GM18517 (cell line): ENCODE data around the gene LMBRD2.
"Not testable (repeated sequence)": the region's sequence is repeated elsewhere in the genome, so short reads cannot be mapped to it uniquely, and the experiment has no call there.

Experiments
- ATAC-seq: cut with Tn5 transposase; IDR thresholded peaks from one replicate; pipeline ENCODE4 v1.9.1; 2021; ENCODE audit warnings: mild to moderate bottlenecking, moderate library complexity; ENCODE audit not compliant: unreplicated experiment

Gene LMBRD2

GRCh38 chr5:36162810-36163486 lies 11.3 kb upstream of the LMBRD2 start:
- ATAC-seq: no peak

- ATAC-seq: no peak
These were observed 9.7 kb upstream of the LMBRD2 start for GRCh38 chr5:36161361-36161760.

GRCh38 chr5:36160617-36161016 lies 8.9 kb upstream of the LMBRD2 start:
- no peak for ATAC-seq

GRCh38 chr5:36158144-36158543 lies 6.5 kb upstream of the LMBRD2 start:
- ATAC-seq: no peak

DNA sequence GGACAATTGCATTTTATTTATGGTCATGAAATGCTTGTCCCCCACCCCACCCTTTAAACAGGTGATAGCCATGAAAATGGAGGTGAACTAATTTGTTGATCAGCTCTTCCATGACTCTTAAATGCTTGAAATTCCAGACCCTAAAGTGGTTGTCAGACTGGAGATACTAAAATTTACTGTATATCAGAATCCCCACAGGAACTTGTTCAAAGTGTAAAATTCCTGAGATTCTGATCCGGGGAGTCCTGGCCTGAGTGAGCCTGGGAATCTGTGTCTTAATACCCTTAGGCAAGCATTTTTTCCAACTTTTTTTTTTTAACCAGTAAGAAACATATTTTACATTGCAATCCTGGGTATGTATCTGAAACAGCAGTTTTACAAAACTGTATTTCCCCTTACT lies 4.9 kb upstream of the LMBRD2 start:
- no peak for ATAC-seq

DNA sequence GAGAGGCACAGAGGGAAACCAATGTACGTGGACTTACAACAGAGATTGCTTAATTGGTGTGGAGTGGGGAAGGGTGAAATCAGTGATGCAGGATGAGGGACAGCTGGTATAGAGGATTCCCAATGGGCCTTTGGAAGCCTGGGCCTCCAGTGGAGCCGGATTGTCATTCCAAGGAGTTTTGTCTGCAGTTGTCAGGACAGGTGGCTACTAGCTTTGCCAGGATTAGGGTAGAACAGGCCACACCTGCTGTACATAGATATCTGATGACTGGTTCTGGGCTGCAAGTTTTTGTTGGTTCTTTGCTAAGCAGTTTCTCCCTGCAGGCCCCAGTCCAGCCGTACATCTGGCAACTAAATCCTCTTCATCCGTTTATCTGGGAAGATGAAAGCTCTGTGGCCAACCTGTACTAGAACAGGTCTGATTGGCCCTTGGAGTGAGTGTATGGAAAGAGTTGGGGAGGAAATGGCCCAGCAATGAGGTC lies 4.5 kb upstream of the LMBRD2 start:
- no peak for ATAC-seq

- no peak for ATAC-seq
These were observed 3.6 kb upstream of the LMBRD2 start for GRCh38 chr5:36155291-36155690.

DNA sequence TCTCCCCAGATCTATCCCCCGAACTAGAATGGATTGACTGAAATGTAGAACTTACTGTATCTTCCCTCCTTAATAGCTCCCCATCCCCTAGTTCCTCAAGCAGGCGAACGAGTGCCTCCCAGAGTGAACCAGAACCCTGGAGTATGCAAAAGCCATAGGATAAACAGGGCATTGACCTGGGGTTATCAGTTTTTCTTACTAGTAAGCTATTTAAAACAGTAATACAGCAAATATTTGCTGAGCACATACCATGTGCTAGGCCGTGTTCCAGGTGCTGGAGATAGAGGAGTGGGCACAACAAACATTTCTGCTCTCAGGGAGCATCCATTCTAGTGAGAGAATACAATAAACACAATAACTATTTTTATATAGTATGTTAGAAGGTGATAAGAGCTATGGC lies 2.0 kb upstream of the LMBRD2 start:
- no peak for ATAC-seq

DNA sequence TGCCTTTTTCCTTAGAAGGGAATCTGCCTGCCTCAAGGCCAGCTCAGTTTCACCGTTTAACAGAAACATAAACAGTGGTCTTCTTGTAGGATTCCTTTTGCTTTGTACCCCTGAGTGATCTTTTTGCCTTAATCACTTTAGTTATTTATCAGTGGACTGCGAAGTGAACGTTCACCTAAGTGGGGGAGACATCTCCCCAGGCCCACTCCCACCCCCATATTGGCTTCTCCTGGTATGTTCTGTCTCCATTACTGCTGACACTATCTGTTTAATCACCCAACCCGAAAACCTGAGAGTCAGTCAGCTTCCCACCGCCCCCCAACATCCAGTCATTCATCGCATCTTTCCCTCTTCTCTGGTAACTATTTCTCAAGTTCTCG lies 1.6 kb upstream of the LMBRD2 start:
- ATAC-seq: no peak

DNA sequence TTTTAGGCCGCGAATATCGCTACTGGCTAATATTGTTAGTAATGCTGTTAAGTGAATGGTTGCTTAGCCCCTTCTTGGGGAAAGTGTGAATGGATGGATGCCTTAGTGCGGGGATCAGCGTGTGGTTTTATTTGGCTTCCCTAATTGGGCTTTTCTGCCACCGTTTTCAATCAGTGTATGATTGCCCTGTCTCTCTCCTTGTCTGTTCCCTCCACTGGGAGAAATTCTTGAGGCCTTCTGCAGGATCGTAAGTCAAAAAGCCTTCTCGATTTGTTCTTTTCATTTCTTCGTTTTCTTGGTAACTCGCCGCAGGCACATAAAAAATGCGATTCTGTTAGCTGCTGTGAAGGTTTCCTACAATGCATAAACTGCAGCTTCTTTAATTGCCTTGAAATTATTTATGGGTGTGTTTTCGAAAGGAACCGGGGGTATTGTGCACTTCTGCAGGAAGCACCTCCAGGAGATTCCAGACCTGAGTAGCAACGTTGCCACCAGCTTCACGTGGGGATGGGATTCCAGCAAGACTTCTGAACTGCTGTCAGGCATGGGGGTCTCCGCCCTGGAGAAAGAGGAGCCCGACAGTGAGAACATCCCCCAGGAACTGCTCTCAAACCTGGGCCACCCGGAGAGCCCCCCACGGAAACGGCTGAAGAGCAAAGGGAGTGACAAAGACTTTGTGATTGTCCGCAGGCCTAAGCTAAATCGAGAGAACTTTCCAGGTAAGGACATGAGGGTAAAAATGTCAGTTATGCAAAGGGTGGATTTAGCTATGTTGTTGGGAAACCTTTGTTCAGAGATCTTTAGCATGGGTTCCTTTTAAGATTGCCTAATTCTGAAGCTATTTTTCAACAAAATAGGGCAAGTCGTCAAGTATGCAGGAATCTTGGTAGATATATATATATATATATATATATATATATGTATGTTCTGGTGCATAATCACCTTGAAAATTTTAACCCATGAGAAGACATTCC lies 924 bp upstream of the LMBRD2 start:
- no peak for ATAC-seq

DNA sequence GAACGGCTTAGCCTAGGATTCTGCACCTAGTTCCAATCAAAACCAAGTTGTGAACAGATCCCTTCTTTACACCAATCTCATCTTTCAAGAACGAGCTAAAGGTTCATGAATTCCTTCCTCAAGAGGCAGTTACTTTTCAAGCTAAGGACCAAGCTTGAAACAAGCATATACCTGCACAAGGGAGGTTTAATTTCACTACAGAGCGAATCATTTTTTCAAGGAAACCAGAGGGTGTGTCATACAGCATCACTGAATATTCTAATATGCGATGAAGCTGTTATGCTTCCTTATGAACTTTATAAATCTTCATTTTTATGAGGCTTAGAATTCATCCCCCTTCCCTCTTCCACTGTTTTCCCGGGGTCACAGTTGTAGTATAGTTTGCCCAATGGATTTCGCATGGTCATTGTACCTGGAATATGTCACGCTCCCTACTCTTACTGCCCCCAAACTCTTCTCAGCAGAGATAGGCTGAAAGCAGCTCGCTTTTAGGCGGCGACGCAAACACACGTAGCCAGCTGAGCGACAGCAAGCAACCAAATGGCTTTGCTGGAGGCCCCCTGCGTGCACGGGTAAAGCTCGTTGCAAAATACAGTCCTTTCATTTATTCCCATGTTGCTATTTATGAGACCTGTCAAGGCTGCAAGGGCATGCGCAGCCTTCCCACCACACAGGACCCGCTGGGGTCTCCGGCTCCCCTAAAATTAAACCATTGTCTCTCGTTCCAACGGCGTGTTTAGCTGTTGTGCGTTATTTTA lies 832 bp downstream of the LMBRD2 start:
- no peak for ATAC-seq

DNA sequence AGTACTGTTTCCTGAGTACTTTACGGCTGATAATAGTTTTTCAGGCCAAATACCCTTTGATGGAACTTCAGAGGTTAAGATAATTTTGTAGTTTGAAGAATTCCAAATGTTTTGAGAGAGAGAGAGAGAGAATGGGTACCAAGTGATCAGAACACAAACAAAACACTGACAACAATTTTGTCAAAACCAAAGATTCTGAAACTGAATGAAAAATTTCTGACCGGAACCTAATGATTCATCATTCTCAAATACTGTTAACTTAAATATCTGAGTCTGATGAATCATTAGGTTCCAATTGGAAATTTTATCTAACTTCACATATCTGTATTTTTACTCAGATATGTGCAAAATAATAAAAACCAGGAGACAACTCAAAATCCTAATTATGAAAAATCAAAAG lies 4.0 kb downstream of the LMBRD2 start:
- no peak for ATAC-seq

DNA sequence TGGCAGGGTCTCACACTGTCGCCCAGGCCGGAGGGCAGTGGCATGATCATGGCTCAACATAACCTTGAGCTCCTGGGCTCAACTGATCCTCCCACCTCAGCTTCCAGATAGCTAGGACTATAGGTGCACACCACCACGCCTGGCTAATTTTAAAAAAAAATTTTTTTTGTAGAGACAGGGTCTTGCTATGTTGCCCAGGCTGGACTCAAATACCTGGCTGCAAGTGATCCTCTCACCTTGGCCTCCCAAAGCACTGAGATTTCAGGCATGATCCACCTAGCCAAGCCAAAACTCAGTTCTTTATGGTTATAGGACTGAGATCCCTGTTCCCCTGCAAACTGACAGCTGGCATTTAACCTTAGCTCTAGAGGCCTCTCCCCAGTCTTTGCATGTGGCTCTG lies 5.3 kb downstream of the LMBRD2 start:
- no peak for ATAC-seq

DNA sequence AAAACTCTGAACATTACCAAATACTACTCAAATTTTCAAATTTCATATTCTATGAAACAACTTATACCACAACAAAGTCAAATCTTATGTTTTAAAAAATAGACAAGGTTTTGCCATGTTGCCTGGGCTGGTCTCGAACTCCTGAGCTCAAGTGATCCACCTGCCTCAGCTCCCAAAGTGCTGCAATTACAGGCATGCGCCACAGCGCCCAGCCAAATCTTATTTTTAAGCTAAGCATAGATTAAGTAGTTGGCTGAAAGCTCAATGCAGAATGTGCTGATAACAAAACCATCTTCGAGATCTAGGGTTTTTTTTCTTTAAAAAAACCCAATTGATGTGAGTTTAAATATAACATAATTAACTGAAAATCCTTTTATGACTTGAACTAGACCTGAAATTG lies 6.4 kb downstream of the LMBRD2 start:
- no peak for ATAC-seq

- ATAC-seq: no peak
These were observed 12.6 kb downstream of the LMBRD2 start for GRCh38 chr5:36138900-36139683.

DNA sequence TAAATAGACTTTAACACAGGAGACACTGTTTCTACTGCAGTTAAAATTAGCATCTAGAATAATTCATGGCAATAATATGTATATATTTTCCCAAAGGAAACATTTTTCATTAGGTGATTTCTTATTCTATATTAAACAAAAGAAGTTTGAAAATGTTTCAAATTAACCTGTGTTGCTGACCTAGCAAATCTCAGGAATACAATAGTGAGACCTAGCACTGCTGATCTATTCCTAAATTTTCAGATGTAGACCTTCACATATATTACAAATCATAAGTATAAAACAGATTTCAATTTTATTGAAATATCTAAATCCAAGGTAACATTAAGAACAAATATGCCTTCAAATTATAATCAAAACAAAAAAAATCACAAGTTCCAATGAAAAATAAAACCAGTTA lies 15.1 kb downstream of the LMBRD2 start:
- ATAC-seq: no peak

- ATAC-seq: no peak
These were observed 15.7 kb downstream of the LMBRD2 start for GRCh38 chr5:36135988-36136387.

- ATAC-seq: not testable (repeated sequence)
These were observed 18.7 kb downstream of the LMBRD2 start for GRCh38 chr5:36133009-36133408.

- not testable (repeated sequence) for ATAC-seq
These were observed 22.0 kb downstream of the LMBRD2 start for GRCh38 chr5:36129666-36130065.

- ATAC-seq: no peak
These were observed 22.9 kb downstream of the LMBRD2 start for GRCh38 chr5:36128795-36129194.

GRCh38 chr5:36125868-36126267 lies 25.8 kb downstream of the LMBRD2 start:
- ATAC-seq: no peak
